ENCODE results near the gene TTC16. TPM values are rescaled to one million over a fixed set of nuclear protein-coding genes. Genes with fewer than 3 reads are reported as not detected.
A peak's percentile ranks its signal among the peaks of the same experiment; 100 is the strongest.

TTC16 gene, protein sequence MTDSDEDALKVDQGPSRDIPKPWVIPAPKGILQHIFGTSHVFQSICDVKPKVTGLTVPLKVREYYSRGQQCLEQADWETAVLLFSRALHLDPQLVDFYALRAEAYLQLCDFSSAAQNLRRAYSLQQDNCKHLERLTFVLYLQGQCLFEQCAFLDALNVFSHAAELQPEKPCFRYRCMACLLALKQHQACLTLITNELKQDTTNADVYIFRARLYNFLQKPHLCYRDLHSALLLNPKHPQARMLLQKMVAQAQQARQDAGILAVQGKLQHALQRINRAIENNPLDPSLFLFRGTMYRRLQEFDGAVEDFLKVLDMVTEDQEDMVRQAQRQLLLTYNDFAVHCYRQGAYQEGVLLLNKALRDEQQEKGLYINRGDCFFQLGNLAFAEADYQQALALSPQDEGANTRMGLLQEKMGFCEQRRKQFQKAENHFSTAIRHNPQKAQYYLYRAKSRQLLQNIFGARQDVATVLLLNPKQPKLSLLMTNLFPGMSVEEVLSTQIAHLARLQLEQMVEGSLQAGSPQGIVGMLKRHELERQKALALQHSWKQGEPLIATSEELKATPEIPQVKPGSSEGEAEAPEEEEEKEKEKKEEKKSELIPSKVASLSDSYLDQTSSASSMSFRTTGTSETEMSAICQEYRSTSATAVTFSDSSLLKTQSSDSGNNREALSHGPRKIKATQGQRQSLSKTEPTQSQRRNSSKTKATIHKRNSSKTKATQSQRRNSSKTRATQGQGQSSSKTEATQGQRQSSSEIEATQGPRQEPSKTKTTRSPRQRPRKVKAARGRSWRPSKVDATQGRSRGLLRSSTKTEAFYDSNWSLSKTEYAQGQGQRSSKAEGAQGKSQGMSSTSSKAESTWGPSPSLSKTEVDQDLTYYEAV
- under 1 TPM in 1 of 4 donors, not detected in 3; 0.28 TPM for total RNA-seq

DNA sequence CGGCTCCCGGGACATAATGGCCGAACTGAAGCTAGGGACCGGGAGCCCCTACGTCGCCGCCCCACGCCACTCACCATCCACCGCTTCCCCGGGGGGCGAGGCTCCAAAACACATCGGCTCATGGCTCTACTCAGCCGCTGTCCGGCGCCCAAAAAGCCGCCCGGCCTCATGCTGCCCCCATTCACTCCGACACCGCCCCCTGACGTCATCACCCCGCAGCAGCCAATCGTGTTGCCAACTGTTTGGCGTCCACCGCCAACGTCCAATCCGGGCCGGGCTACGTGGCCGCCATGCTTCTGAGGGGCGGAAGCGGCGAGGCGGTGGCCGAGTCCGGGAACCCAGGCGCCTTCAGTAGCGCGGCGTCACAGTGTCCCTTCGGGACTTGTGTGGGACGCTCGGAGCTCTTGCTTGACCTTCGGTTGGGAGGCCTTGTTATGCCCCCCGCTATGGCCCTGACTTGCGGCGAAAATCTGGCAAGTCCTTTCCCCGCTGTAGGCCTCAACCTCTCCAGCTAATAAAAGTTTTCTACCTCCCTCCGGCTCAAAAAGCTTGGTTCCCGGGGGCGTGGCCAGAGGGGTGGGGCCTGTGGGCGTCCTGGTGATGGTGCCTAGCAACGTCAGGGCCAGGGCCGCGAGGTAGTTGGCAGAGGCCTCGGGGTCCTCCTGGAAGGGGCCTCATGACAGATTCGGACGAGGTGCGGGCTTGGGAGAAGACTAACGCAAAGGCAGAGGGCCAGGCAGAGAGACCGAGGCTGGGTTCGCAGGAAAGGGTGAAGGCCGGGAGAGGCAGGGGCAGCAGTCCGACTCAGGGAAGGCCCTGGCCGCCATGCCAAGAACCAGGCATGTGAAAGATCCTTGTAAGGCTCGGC lies at the start of gene TTC16, which contains the start of gene PTRH1:
TTC16 (plus strand) TSS at position 610 of the 868 bp plus-strand sequence; CDS start at position 677, 67 bp downstream.
PTRH1 (minus strand) TSS at position 194 of the 868 bp plus-strand sequence; CDS start at position 170, 24 bp downstream.
- TF ChIP-seq, protein P1, sequence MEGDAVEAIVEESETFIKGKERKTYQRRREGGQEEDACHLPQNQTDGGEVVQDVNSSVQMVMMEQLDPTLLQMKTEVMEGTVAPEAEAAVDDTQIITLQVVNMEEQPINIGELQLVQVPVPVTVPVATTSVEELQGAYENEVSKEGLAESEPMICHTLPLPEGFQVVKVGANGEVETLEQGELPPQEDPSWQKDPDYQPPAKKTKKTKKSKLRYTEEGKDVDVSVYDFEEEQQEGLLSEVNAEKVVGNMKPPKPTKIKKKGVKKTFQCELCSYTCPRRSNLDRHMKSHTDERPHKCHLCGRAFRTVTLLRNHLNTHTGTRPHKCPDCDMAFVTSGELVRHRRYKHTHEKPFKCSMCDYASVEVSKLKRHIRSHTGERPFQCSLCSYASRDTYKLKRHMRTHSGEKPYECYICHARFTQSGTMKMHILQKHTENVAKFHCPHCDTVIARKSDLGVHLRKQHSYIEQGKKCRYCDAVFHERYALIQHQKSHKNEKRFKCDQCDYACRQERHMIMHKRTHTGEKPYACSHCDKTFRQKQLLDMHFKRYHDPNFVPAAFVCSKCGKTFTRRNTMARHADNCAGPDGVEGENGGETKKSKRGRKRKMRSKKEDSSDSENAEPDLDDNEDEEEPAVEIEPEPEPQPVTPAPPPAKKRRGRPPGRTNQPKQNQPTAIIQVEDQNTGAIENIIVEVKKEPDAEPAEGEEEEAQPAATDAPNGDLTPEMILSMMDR (IDR thresholded peaks at IDR 0.05), result no peak
- ATAC-seq (ENCODE audit: low FRiP score) (peak; percentile 95), DNase-seq (ENCODE audit: low spot score) (peak; percentile 96)

DNA sequence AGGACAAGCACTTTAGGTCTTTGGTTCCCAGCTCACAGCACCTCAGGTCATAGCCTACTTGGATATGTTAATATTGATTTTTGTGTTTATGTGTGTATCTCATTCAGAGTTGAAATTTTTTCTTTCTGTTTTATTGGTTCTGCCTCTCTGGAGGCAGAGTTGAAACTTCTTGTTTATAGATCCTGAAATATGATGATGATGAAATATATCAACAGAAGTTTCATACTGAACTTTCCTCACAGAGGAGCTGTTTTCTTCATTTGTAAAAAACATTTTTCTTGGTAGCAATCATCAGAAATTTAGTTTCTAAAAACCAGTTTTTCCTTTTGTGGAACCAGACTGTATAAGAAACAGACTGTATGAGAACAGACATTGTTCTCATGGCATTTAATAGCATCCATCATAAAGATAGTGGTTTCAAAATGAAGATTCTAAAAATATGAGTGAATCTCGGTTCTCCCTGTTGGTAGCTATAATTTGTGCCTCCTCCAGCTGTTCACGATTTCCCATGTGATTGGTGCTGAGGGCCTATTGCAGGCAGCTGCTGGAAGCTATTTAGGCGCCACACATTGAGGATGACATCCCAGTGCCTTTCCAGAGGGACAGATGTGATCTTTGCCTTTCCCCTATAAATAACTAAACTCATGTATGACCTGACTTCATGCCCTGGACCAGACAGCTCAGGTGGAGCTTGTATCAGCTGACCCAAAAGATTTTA lies 48.6 kb upstream of the TTC16 start:
- no peak for DNase-seq (ENCODE audit: low spot score)
- no peak for ATAC-seq (ENCODE audit: low FRiP score)
- TF ChIP-seq, protein P1 (IDR thresholded peaks at IDR 0.05), result no peak

DNA sequence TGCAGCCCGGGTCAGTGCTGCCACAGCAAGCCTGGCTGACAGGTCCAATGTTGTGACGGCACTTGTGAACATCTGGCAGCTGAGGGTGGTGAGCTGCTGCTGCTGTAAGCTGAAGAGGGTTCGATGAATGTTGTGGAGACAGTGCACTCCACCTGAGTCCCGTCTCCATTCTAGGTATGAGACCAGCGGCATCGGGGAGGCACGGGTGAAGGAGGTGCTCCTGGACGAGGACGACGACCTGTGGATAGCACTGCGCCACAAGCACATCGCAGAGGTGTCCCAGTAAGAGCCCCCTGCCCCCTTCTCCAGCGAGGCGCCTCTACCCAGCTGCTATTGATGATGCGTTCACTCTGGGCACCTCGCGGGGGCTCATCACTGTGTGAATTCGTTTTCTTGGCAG lies 48.0 kb upstream of the TTC16 start:
- ATAC-seq (ENCODE audit: low FRiP score) (no peak), DNase-seq (ENCODE audit: low spot score) (no peak)
- TF ChIP-seq, protein P1 (IDR thresholded peaks at IDR 0.05), result no peak

DNA sequence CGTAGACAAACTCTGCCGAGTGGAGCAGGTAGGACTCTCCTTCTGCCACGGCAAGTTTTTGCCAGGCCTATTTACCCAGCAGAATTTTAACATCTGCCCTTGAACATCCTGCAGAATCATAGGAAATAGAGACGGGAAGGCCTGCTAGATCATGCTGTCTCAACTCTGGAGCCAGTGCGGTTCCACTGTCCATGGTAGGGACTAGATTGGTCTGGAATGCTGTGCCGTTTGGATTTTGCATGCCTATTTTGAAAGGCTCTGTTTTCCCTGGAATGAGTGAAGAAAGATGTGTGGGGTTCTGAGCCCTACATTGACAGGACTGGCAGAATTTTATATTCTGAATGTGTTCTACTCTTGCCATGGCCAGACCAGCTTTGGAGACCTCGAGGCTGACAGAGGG lies 42.6 kb upstream of the TTC16 start:
- no peak for ATAC-seq (ENCODE audit: low FRiP score)
- TF ChIP-seq, protein P1 (IDR thresholded peaks at IDR 0.05), result no peak
- DNase-seq (ENCODE audit: low spot score), result no peak

DNA sequence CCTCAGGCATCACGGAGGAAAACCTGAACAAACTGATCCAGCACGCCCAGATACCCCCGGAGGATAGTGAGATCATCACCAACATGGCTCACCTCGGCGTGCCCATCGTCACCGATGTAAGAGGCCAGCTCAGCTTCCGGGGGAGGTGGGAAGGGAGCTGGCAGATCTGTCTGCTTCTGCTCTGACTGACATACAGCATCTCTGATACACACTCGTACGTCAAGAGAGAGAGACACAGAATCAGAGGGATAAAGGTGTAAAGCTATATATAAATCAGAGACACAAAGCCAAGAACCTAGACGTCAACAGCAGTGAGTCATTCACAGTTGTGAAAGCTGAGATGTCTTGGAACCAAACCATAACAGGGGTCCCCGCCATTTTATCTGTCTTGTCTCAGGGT lies 39.2 kb upstream of the TTC16 start:
- TF ChIP-seq, protein P1 (IDR thresholded peaks at IDR 0.05), result no peak

DNA sequence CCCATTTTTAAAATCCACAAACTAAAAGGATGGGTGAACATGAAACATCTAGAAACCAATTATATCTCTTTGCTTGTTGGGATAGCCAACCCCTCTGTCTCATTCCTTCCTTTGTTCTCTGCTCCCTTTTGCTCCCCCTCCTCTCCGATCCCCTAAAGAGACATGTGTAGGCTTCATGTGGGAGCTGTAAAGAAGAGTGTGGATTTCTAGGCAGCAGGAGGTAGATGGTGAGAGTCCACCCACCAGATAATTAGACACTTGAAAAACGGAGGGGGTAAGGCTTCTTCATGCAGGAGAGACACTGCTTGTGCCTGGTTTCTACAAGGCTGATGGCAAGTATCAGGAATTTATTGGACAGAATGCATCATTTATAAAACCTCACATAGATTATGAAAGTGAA lies 36.4 kb upstream of the TTC16 start:
- no peak for DNase-seq (ENCODE audit: low spot score)
- TF ChIP-seq, protein P1 (IDR thresholded peaks at IDR 0.05), result no peak
- no peak for ATAC-seq (ENCODE audit: low FRiP score)

More for the DNA sequence above, 39.2 kb upstream of the TTC16 start:
- ATAC-seq (ENCODE audit: low FRiP score), result no peak
- DNase-seq (ENCODE audit: low spot score), result no peak

Data from omental fat pad (tissue), 4 donors.